Stimulated activated naive CD8-positive, alpha-beta T cell treated with anti-CD3 and anti-CD28 coated beads, Interleukin-15, amount 100 ng/mL, for 72 hours (primary cell): ENCODE measurements around the gene DAP3.
"Not testable (repeated sequence)": the region's sequence is repeated elsewhere in the genome, so short reads cannot be mapped to it uniquely, and the experiment has no call there.

ENCODE experiments used
- ATAC-seq: fragments of 150-1000 bp; cut with Tn5 transposase; 2 replicates; pipeline ENCODE4 v1.10.0; 2021; ENCODE audit warnings: mild to moderate bottlenecking, moderate library complexity
- DNase-seq, 2 donors: peaks; one replicate each; pipeline ENCODE4 v3.0.0; 2021 to 2022
- H3K27ac Mint-ChIP-seq, 2 donors: one replicate each; pipeline ENCODE4 v1.8.0; 2022; ENCODE audit warnings: mild to moderate bottlenecking in 2 of 2, mixed read lengths in 2 of 2, moderate library complexity in 2 of 2
- H3K27me3 Mint-ChIP-seq: one replicate; pipeline ENCODE4 v1.8.0; 2022; ENCODE audit warnings: mixed read lengths
- H3K4me1 Mint-ChIP-seq: one replicate; pipeline ENCODE4 v1.8.0; 2022; ENCODE audit warnings: mild to moderate bottlenecking, mixed read lengths
- H3K4me3 Mint-ChIP-seq, 2 donors: one replicate each; pipeline ENCODE4 v1.8.0; 2022; ENCODE audit warnings: mild to moderate bottlenecking in 2 of 2, mixed read lengths in 2 of 2, moderate library complexity in 1 of 2
- H3K9me3 Mint-ChIP-seq, 2 donors: one replicate each; pipeline ENCODE4 v1.8.0; 2022; ENCODE audit warnings: mixed read lengths in 2 of 2

DAP3 gene

DNA sequence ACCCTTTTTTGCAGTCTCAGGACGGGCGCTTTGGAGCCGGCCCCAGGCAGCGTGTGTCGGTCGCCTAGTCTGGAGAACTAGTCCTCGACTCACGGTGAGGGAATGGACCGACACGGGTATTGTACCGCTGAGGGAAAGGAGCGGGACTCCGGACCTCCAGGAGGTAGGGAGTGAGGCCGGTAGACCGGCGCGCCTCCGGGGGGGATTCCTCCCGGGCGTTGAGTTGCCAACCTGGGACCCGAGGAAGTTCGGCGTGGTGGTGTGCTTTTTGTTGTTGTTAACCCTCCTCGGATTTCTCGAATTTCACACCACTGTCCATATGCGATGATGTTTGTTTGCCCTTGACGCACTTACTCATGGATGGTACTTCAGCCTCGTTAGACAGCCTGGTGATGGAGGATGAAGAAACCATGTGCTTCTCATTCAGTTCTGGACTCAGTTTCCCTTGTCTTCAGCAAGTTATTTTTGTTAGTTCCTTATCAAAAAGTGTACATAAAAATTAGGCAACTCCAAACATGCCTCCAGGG lies at the start of gene DAP3:
TSS of gene DAP3 (plus strand) at position 11 of the 527 bp plus-strand sequence. CDS start 20,689 bp downstream, outside the sequence.
- Mint-ChIP-seq H3K27ac (peak within 1 kb of the TSS; percentile 98 to 100), H3K4me3 (peak within 1 kb of the TSS; percentile 95 to 99), H3K4me1 (peaks cover 81% of the 10 kb centered on the region)
- not testable (repeated sequence) for DNase-seq, H3K27me3 Mint-ChIP-seq, ATAC-seq, H3K9me3 Mint-ChIP-seq

DNA sequence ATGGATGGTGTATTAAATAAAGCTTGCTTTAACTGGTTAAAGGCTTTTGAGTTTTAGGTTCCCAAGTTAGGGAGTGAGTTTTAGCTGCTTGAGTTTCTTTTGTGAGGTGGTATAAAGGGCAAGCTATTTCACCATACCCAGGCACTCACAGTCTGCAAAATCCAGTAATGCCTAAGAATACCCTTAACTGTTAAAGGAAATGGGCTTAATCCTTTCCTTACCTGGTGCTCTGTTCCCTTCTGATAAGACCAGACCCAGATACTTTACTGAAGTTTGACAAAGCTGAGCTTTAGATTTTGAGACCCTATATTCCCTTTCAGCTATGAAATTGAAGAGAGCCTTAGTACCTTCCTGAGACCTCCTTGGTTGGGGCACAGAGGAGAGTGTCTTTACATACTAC lies 48.5 kb upstream of the DAP3 start:
- H3K4me3 Mint-ChIP-seq, result no peak overlapping the region
- H3K4me1 Mint-ChIP-seq, result peaks cover 29% of the 10 kb centered on the region
- H3K9me3 Mint-ChIP-seq, result peaks cover 11 to 20% of the 10 kb centered on the region in 2 donors
- ATAC-seq (no peak), DNase-seq (no peak)
- H3K27me3 Mint-ChIP-seq, result no peaks in the 10 kb centered on the region
- no peak overlapping the region for H3K27ac Mint-ChIP-seq

DNA sequence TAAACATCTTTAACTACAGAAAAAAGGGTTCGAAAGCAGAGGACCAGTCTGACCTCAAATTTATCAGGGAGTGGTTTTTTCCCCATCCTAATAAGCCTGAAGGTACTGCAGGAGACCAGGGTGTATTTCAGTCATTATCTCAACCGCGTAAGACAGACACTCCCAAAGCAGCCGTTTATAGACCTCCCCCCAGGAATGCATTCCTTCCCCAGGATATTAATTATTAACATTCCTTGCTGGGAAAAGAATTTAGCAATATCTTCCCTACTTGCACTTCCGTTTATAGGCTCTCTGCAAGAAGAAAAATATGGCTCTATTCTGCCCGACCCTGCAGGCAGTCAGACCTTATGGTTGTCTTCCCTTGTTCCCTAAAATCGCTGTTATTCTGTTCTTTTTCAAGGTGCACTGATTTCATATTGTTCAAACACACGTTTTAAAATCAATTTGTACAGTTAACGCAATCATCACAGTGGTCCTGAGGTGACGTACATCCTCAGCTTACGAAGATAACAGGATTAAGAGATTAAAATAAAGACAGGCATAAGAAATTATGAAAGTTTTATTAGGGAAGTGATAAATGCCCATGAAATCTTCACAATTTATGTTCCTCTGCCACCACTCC lies 46.2 kb upstream of the DAP3 start:
- DNase-seq, H3K4me3 Mint-ChIP-seq, ATAC-seq, H3K27ac Mint-ChIP-seq, H3K4me1 Mint-ChIP-seq, H3K27me3 Mint-ChIP-seq: not testable (repeated sequence)
- peaks cover 11 to 20% of the 10 kb centered on the region in 2 donors for H3K9me3 Mint-ChIP-seq

DNA sequence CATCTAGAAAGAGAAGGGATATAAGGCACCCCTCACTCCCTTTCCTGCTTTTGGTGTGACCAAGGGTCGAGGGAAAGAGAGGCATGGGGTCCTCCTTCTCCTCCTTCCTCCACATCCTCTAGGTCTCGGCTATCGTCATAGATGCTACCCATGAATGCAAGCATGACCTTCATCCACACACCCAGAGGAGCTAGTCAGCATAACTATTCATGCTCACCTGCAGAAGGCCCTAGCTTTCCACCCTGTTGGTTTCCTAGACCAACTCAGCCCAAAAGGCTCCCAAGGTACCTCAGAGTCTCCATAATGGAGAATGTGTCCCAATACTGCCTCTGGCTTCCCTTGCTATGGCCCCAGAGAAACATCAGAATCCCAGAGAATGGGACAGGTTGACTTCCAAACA lies 45.7 kb upstream of the DAP3 start:
- DNase-seq, result no peak
- Mint-ChIP-seq H3K9me3 (peaks cover 11 to 20% of the 10 kb centered on the region in 2 donors), H3K27me3 (no peaks in the 10 kb centered on the region), H3K4me1 (peaks cover 3% of the 10 kb centered on the region), H3K27ac (no peak overlapping the region), H3K4me3 (no peak overlapping the region)
- no peak for ATAC-seq

DNA sequence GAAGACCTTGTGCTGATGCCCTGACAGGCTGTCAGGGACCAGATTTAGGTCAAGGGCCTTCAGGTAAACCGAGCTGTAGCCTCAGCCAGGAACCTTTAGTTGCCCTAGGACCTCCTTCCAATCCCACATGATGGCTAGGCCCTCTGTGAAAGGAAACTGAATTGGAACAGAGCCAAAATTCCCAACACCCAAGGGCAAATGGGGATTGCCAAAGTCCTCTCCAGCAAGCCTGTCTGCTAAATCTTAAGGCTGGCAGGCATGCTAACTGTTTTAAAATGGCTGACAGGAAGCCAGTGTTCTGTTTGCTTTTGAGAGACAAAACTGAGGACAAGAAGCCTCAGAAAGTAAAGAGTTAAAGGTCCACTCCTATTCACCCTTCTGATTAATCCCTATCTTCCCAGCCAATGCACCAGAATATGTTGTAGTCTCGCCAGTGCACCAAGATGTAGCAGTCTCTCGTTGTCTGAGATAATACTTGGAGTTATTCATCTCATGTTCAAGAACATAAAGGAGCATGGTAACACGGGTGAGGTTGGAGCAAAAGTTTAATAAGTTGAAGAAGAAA lies 43.8 kb upstream of the DAP3 start:
- peaks cover 6% of the 10 kb centered on the region for H3K4me1 Mint-ChIP-seq
- ATAC-seq (no peak), DNase-seq (no peak)
- peaks cover 11 to 20% of the 10 kb centered on the region in 2 donors for H3K9me3 Mint-ChIP-seq
- no peaks in the 10 kb centered on the region for H3K27me3 Mint-ChIP-seq
- no peak overlapping the region for H3K27ac Mint-ChIP-seq
- H3K4me3 Mint-ChIP-seq, result no peak overlapping the region

DNA sequence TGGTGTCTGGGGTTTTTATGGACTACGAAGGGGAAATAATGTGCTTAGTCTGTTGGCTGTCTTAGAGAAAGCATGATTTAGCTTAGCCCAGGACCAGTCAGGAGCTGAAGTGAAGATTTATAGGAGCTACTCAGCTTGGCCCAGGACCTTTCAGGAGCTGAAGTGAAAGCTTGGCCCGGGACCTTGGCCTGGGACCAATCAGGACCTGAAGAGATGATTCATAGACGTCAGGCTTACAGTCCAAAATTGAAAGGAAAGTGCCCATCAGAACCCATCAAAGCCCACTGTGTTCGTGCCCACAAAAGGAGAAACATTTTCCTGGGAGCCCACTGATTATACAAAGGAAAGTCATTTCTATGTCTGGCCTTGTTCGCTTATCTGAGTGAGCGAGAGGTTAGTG lies 43.2 kb upstream of the DAP3 start:
- Mint-ChIP-seq H3K9me3 (peaks cover 11 to 20% of the 10 kb centered on the region in 2 donors), H3K27me3 (no peaks in the 10 kb centered on the region), H3K27ac (no peak overlapping the region), H3K4me3 (no peak overlapping the region), H3K4me1 (peaks cover 6% of the 10 kb centered on the region)
- ATAC-seq (no peak), DNase-seq (no peak)

DNA sequence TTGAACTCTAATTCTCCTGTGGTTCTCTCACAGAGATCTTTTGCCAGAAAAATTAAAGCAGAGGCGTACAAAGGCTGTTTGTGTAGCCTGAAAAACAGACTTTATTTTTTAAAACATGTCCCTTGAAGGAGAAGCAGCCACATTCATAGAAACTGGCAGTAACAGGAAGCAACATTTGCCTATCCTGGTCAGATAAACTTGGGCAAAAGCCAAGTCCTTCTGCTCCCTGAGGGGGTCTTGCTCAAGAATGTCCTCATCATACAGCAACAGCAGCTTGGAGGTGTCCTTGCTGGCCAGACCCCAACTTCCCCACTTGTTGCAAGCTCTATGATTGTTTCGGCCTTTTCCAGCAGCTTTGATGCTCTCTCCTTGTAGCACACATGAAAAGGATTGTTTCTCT lies 42.6 kb upstream of the DAP3 start:
- Mint-ChIP-seq H3K4me1 (peaks cover 6% of the 10 kb centered on the region), H3K27me3 (no peaks in the 10 kb centered on the region), H3K4me3 (no peak overlapping the region), H3K9me3 (peaks cover 11 to 20% of the 10 kb centered on the region in 2 donors), H3K27ac (peak overlapping the region in 1 of 2 donors; percentile 36)
- no peak for ATAC-seq
- DNase-seq, result no peak

DNA sequence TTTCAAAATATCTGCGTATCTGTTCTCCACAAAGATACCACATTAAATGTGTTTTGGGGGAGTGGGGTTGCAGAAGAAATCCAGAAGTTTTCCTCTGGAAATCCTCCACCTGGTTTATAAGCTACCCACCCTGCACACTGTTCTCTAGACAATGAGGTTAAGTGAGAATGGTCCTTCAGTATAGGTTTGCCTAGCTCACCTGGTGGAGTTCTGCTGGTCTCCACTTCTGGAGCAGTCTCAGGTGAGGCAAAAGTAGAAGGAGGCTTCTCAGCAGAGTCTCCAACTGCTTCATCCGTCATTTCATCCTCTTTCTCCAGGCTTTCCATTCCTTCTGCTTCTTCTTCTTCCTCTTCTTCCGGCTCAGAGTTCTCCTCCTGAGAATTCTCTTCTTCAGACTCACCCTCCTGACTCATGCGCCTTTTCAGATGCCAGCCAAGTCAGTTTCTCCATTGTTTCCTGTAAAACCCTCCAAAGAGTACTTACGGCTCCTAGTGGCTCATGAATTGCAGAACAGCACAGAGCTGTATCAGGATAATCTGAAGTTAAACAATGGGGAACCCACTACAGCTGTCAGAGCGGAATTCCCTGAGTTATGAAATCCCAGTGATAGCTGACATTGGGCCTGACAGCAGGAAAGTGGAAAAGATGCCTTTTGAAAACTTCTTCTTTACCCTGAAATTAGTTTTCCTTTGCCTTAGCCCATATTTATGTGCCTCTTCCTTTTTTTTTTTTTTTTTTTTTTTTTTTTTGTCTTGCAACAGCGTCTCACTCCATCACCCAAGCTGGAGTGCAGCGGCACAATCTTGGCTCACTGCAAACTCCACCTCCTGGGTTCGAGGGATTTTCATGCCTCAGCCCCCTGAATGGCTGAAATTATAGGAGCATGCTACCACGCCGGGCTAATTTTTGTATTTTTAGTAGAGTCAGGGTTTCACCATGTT lies 40.4 kb upstream of the DAP3 start:
- Mint-ChIP-seq H3K27ac (no peak overlapping the region), H3K4me3 (no peak overlapping the region), H3K9me3 (peaks cover 0 to 4% of the 10 kb centered on the region in 2 donors), H3K4me1 (peaks cover 6% of the 10 kb centered on the region), H3K27me3 (no peaks in the 10 kb centered on the region)
- no peak for DNase-seq
- ATAC-seq, result peak; percentile 49

DNA sequence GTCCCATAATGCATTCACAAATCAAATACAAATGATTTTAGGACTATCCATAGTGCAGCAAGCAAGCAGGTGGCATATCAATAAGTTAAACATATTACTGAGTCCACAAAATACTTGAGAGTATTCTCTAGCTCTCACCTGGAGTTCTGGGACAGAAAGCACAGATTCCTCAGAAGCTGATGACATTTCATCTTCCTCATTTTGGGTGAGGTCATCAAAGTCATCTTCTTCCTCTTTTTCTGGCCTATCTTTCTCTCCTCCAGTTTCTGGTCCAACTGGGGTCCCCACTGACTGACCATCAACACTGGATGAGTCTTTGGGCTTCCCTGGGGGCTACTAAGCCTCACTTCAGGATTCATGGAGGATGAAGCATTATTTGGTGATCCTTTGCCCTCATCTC lies 39.2 kb upstream of the DAP3 start:
- Mint-ChIP-seq H3K4me3 (no peak overlapping the region), H3K9me3 (no peaks in the 10 kb centered on the region), H3K27ac (no peak overlapping the region), H3K4me1 (peaks cover 6% of the 10 kb centered on the region), H3K27me3 (no peaks in the 10 kb centered on the region)
- DNase-seq (no peak), ATAC-seq (no peak)

DNA sequence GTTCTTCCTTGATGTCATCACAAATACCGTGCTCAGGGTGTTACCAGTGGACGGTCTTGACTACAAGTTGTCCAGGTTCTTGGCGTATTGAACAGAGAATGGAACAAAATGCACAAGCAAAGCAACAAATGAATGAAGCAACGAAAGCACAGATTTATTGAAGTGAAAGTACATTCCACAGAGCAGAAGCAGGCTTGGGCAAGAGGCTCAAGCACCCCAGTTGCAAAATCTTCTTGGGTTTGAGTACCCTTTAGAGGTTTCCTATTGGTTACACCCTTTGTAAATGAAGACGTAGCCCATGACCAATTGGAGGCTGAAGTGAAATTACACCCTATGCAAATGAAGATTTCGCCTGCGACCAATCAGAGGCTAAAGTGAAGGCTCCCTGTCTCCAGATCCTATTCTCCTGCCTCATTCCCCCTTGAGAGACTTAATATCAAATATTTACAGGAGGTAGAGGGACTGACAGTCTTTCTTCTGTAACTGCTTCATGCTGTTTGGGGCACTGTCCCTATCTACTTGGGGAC lies 38.6 kb upstream of the DAP3 start:
- peaks cover 6% of the 10 kb centered on the region for H3K4me1 Mint-ChIP-seq
- H3K27me3 Mint-ChIP-seq, result no peaks in the 10 kb centered on the region
- H3K27ac Mint-ChIP-seq, result no peak overlapping the region
- ATAC-seq (no peak), DNase-seq (no peak)
- H3K4me3 Mint-ChIP-seq, result no peak overlapping the region
- no peaks in the 10 kb centered on the region for H3K9me3 Mint-ChIP-seq

DNA sequence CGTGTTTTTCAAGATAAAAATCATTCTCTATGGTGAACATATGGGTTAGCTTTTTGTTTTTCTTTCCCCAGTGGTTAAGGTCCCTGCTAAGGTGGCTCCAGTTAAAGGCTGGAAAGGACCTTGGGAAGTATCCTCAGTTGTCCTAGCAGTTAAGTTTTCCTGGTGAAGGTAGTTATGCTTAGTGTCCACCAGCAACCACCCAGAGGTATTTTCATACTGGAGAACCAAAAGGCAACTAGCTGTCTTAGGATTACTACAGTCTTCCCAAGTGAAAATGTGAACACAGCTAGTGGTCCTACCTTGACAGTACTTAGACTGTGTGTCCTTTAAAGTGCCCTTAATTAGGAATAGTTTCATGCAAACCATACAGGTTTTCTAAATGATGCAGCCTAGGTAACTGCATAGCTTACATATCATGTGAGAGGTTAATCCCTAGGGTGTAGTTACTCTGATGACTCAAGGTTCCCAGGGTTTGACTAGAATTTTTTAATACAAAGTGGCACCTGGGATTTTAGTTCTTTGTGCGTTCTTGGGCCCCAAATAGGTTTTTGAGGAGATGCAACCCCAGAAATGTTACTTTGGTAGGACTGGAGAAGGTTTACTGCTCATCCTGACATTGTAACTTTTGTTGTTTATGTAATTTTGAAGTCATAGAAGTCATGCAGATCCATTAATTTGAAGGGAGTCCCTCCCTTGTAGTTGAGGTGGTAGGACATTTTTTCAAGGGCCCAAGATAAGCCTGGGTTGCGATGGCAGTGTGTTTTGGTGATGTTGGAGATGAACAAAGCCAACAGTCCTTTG lies 36.8 kb upstream of the DAP3 start:
- no peaks in the 10 kb centered on the region for H3K27me3 Mint-ChIP-seq
- no peak overlapping the region for H3K4me3 Mint-ChIP-seq
- no peaks in the 10 kb centered on the region for H3K9me3 Mint-ChIP-seq
- H3K27ac Mint-ChIP-seq, result no peak overlapping the region
- peaks cover 6% of the 10 kb centered on the region for H3K4me1 Mint-ChIP-seq
- no peak for DNase-seq
- no peak for ATAC-seq

DNA sequence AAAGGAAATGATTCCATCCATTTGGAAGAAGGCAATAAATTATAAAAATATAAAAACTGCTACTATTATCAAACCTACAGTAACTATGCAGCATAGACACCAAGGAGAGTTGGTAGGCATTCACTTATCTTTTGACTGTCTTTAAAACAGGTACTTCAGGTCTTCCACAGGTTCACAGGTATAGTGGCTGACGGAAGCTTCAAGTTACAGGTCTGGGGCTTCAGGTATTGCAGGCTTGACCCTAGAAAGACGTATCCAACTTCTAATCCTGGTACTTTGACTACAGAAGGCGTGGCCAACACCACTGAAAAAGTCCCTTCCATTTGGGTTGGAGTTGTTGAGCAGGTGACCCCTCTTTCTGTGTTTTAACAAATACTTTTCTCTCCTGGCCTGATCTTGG lies 35.9 kb upstream of the DAP3 start:
- Mint-ChIP-seq H3K27me3 (no peaks in the 10 kb centered on the region), H3K9me3 (no peaks in the 10 kb centered on the region), H3K4me1 (peaks cover 6% of the 10 kb centered on the region), H3K27ac (no peak overlapping the region), H3K4me3 (no peak overlapping the region)
- ATAC-seq, result no peak
- no peak for DNase-seq

DNA sequence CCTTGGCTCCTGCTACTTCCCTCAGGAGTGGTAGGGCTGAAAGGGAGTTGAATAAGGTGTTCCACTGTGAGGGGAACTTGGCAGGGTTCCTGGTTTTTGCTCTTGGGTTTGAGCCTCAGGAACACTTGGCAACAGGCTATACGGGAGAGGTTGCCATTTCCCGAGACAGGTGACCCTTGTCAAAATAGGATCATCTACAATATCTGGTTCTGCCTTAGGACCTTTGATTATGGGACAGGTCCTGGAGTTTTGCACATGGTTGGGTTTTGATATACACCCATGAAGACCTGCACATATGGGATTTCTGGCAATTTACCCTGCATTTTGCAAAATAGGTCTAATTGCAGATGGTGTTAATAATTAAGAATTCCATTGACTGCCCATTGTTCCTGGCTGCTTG lies 31.4 kb upstream of the DAP3 start:
- Mint-ChIP-seq H3K4me3 (no peak overlapping the region), H3K27me3 (no peaks in the 10 kb centered on the region), H3K9me3 (peaks cover 0 to 5% of the 10 kb centered on the region in 2 donors), H3K27ac (no peak overlapping the region), H3K4me1 (no peaks in the 10 kb centered on the region)
- DNase-seq (no peak), ATAC-seq (no peak)

DNA sequence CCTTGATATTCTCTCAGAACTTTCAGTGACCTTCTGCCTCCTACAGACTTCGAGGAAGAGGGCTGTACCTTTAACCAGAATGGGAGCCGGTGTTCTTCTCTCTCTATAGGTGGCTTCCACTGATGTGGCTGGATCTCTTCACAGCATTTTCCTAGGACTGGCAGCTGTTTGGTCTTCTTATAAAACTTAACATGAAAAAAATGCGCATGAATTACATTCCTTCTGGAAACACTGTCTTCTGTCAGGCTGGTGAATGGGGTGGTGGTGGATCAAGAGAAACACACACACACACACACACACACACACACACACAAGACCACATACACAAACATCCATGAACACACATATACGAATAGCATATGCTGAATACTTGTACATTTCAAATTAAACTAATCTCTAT lies 27.7 kb upstream of the DAP3 start:
- not testable (repeated sequence) for H3K4me3 Mint-ChIP-seq, H3K9me3 Mint-ChIP-seq, ATAC-seq, H3K27ac Mint-ChIP-seq, H3K27me3 Mint-ChIP-seq, H3K4me1 Mint-ChIP-seq, DNase-seq
